CD4-positive, alpha-beta memory T cell (primary cell): Measurements from ENCODE around the gene CAPN7. TPM values are rescaled to one million over a fixed set of nuclear protein-coding genes. Genes with fewer than 3 reads are reported as not detected.

Experiments used
- CTCF ChIA-PET: fragments of 350-600 bp; sonication (Branson Sonifier 250); formaldehyde crosslinking; loops from one replicate; lab custom pipeline; 2021; ENCODE audit warnings: inconsistent platforms; ENCODE audit not compliant: partially characterized antibody; lab: Charles Lee
- POLR2A ChIA-PET: fragments of 350-600 bp; sonication (Branson Sonifier 250); formaldehyde crosslinking; loops from one replicate; lab custom pipeline; 2021; ENCODE audit not compliant: partially characterized antibody; lab: Charles Lee
- DNase-seq, 5 donors: peaks; one replicate each; pipeline versions ENCODE4 v3.0.0 to v3.0.0-alpha.2; 2020 to 2022; ENCODE audit warnings: mixed read lengths in 1 of 5
- H3K27ac ChIP-seq: one replicate; pipeline ENCODE4 v1.7.0; 2013; ENCODE audit warnings: low read depth, low read length
- H3K27me3 ChIP-seq: 2 replicates; pipeline ENCODE4 v1.7.0; 2013; ENCODE audit warnings: mild to moderate bottlenecking, low read length, moderate library complexity; ENCODE audit not compliant: insufficient read depth
- H3K36me3 ChIP-seq: 2 replicates; pipeline ENCODE4 v1.7.0; 2013; ENCODE audit warnings: mild to moderate bottlenecking, low read length, moderate library complexity; ENCODE audit not compliant: insufficient read depth
- H3K4me1 ChIP-seq: 2 replicates; pipeline ENCODE4 v1.7.0; 2013; ENCODE audit warnings: mild to moderate bottlenecking, low read length, moderate library complexity; ENCODE audit not compliant: insufficient read depth
- H3K4me3 ChIP-seq, 2 donors: one replicate each; pipeline ENCODE4 v1.7.0; 2013; ENCODE audit warnings: low read length in 2 of 2, mild to moderate bottlenecking in 1 of 2
- H3K9me3 ChIP-seq, 2 donors: one replicate each; pipeline ENCODE4 v1.7.0; 2013; ENCODE audit warnings: low read length in 2 of 2, control low read depth in 1 of 2; ENCODE audit not compliant: control insufficient read depth in 1 of 2
- H3K27ac Mint-ChIP-seq, 7 donors: one replicate each; pipeline ENCODE4 v1.8.0; 2020 to 2021; ENCODE audit warnings: mixed read lengths in 7 of 7, mild to moderate bottlenecking in 6 of 7, inconsistent platforms in 3 of 7, moderate library complexity in 3 of 7
- H3K27me3 Mint-ChIP-seq, 2 donors: one replicate each; pipeline ENCODE4 v1.8.0; 2020 to 2021; ENCODE audit warnings: mixed read lengths in 2 of 2
- H3K36me3 Mint-ChIP-seq, 2 donors: one replicate each; pipeline ENCODE4 v1.8.0; 2020 to 2021; ENCODE audit warnings: mixed read lengths in 2 of 2, inconsistent platforms in 1 of 2, mild to moderate bottlenecking in 1 of 2
- H3K4me1 Mint-ChIP-seq, 4 donors: one replicate each; pipeline ENCODE4 v1.8.0; 2020 to 2021; ENCODE audit warnings: mixed read lengths in 4 of 4, mild to moderate bottlenecking in 1 of 4
- H3K4me3 Mint-ChIP-seq, 8 donors: one replicate each; pipeline ENCODE4 v1.8.0; 2020 to 2021; ENCODE audit warnings: mixed read lengths in 8 of 8, mild to moderate bottlenecking in 7 of 8, moderate library complexity in 6 of 8, inconsistent platforms in 3 of 8
- H3K9me3 Mint-ChIP-seq, 8 donors: one replicate each; pipeline ENCODE4 v1.8.0; 2020 to 2021; ENCODE audit warnings: mixed read lengths in 8 of 8, mild to moderate bottlenecking in 5 of 8, inconsistent platforms in 3 of 8, moderate library complexity in 1 of 8
- intact Hi-C: fragments of 100-400 bp; cut with micrococcal nuclease; formaldehyde crosslinking; loops from one replicate; pipeline ENCODE4 v1.15.1; 2023
- polyA plus RNA-seq, 2 donors: library from polyadenylated mRNA; unstranded; fragments of 300-500 nt; fragmentation: Illumina TruSeq; gene quantifications; one replicate each; pipeline ENCODE4 v1.2.3, GENCODE V29; 2021
- total RNA-seq, 2 experiments: library from RNA; stranded (reverse); gene quantifications; one replicate each; pipeline ENCODE4 v1.2.3, GENCODE V29; 2021

Gene CAPN7
- total and polyA plus RNA-seq, 4 experiments from 2014 or later, result 18.9 to 103 (median 59.6) TPM

GRCh38 chr3:15277861-15278500 is 71.9 kb downstream of the CAPN7 start:
- H3K36me3 Mint-ChIP-seq, result peaks cover 17 to 23% of the 10 kb centered on the region in 2 donors
- peaks cover 59 to 98% (median 88%) of the 10 kb centered on the region in 4 donors for H3K4me1 Mint-ChIP-seq
- no peak overlapping the region for H3K4me3 Mint-ChIP-seq
- DNase-seq, result peak in 1 of 5 donors; percentile 4
- peak overlapping the region; percentile 9 to 87 (median 67) for H3K27ac Mint-ChIP-seq
- ChIA-PET POLR2A (interaction anchor here (0.6 to 2.4 kb wide), 2 partner anchors 9 to 23 kb away, joined by 3 to 17 read pairs; no protein-coding TSS in a partner anchor), CTCF (interaction anchor here (1.1 to 5.6 kb wide), 2 partner anchors 11 to 14 kb away, joined by 3 to 35 read pairs; no protein-coding TSS in a partner anchor)
- Histone ChIP-seq H3K27ac (no peak overlapping the region), H3K36me3 (no peaks in the 10 kb centered on the region), H3K4me3 (no peak overlapping the region), H3K9me3 (no peaks in the 10 kb centered on the region), H3K4me1 (peaks cover 94% of the 10 kb centered on the region), H3K27me3 (no peaks in the 10 kb centered on the region)
- H3K9me3 Mint-ChIP-seq, result no peaks in the 10 kb centered on the region
- intact Hi-C loops, result no loop called here
- H3K27me3 Mint-ChIP-seq, result no peaks in the 10 kb centered on the region

- Mint-ChIP-seq H3K9me3 (no peaks in the 10 kb centered on the region), H3K27ac (peak overlapping the region in 5 of 7 donors; percentile 5 to 72 (median 65)), H3K4me1 (peaks cover 58 to 98% (median 89%) of the 10 kb centered on the region in 4 donors), H3K27me3 (no peaks in the 10 kb centered on the region), H3K4me3 (peak overlapping the region in 3 of 8 donors; percentile 4 to 62 (median 35)), H3K36me3 (peaks cover 16 to 28% of the 10 kb centered on the region in 2 donors)
- no peaks in the 10 kb centered on the region for H3K36me3 ChIP-seq
- ChIA-PET CTCF (interaction anchor here (1.1 to 5.6 kb wide), 5 partner anchors 9 to 100 kb away, joined by 3 to 35 read pairs (median 4); partner anchors contain the start of gene SH3BP5), POLR2A (interaction anchor here (0.9 to 1.8 kb wide), 4 partner anchors 10 to 21 kb away, joined by 3 to 5 read pairs (median 4); no protein-coding TSS in a partner anchor)
- H3K9me3 ChIP-seq, result no peaks in the 10 kb centered on the region
- no peak overlapping the region for H3K4me3 ChIP-seq
- H3K4me1 ChIP-seq, result peaks cover 95% of the 10 kb centered on the region
- no peaks in the 10 kb centered on the region for H3K27me3 ChIP-seq
- H3K27ac ChIP-seq, result no peak overlapping the region
- intact Hi-C loops, result no loop called here
- peak in 1 of 5 donors; percentile 6 for DNase-seq
Measured at GRCh38 chr3:15279205-15279604, 73.2 kb downstream of the CAPN7 start.

GRCh38 chr3:15279671-15280402 is 73.8 kb downstream of the CAPN7 start:
- H3K27ac Mint-ChIP-seq, result peak overlapping the region in 5 of 7 donors; percentile 5 to 83 (median 67)
- H3K4me1 Mint-ChIP-seq, result peaks cover 61 to 98% (median 88%) of the 10 kb centered on the region in 4 donors
- H3K9me3 Mint-ChIP-seq, result no peaks in the 10 kb centered on the region
- intact Hi-C loops, result no loop called here
- ChIA-PET POLR2A (interaction anchor here (0.9 to 1.8 kb wide), 6 partner anchors 9 to 31 kb away, joined by 3 to 5 read pairs (median 3); no protein-coding TSS in a partner anchor), CTCF (interaction anchor here (0.8 to 5.6 kb wide), 7 partner anchors 10 to 99 kb away, joined by 3 to 35 read pairs (median 4); partner anchors contain the start of gene SH3BP5)
- Histone ChIP-seq H3K36me3 (no peaks in the 10 kb centered on the region), H3K27ac (no peak overlapping the region), H3K9me3 (no peaks in the 10 kb centered on the region), H3K4me3 (no peak overlapping the region), H3K4me1 (peaks cover 95% of the 10 kb centered on the region), H3K27me3 (no peaks in the 10 kb centered on the region)
- H3K27me3 Mint-ChIP-seq, result no peaks in the 10 kb centered on the region
- H3K36me3 Mint-ChIP-seq, result peaks cover 18 to 29% of the 10 kb centered on the region in 2 donors
- DNase-seq, result peak in 1 of 5 donors; percentile 13
- peak overlapping the region in 5 of 8 donors; percentile 4 to 62 (median 40) for H3K4me3 Mint-ChIP-seq

- DNase-seq, result peak in 1 of 5 donors; percentile 10
- H3K4me1 Mint-ChIP-seq, result peaks cover 60 to 98% (median 88%) of the 10 kb centered on the region in 4 donors
- Histone ChIP-seq H3K27ac (no peak overlapping the region), H3K27me3 (no peaks in the 10 kb centered on the region), H3K4me1 (peaks cover 95% of the 10 kb centered on the region), H3K9me3 (no peaks in the 10 kb centered on the region), H3K36me3 (no peaks in the 10 kb centered on the region), H3K4me3 (no peak overlapping the region)
- intact Hi-C loops, result no loop called here
- peak overlapping the region in 7 of 8 donors; percentile 28 to 68 (median 58) for H3K4me3 Mint-ChIP-seq
- peaks cover 24 to 26% of the 10 kb centered on the region in 2 donors for H3K36me3 Mint-ChIP-seq
- CTCF ChIA-PET, result interaction anchor here (0.7 to 5.6 kb wide), 7 partner anchors 9 to 99 kb away, joined by 3 to 35 read pairs (median 3); partner anchors contain the start of gene SH3BP5
- no peaks in the 10 kb centered on the region for H3K27me3 Mint-ChIP-seq
- H3K27ac Mint-ChIP-seq, result peak overlapping the region in 6 of 7 donors; percentile 42 to 83 (median 63)
- POLR2A ChIA-PET, result interaction anchor here (0.9 to 2.4 kb wide), 5 partner anchors 8 to 40 kb away, joined by 3 to 10 read pairs (median 3); no protein-coding TSS in a partner anchor
- no peaks in the 10 kb centered on the region for H3K9me3 Mint-ChIP-seq
Measured at GRCh38 chr3:15280853-15281532, 74.9 kb downstream of the CAPN7 start.

- POLR2A ChIA-PET, result interaction anchor here (0.6 to 2.4 kb wide), 2 partner anchors 11 to 39 kb away, joined by 3 to 10 read pairs; no protein-coding TSS in a partner anchor
Measured at GRCh38 chr3:15281817-15282216, 75.8 kb downstream of the CAPN7 start.

GRCh38 chr3:15283702-15284101 is 77.7 kb downstream of the CAPN7 start:
- Mint-ChIP-seq H3K36me3 (peaks cover 32 to 43% of the 10 kb centered on the region in 2 donors), H3K9me3 (no peaks in the 10 kb centered on the region), H3K4me1 (peaks cover 55 to 100% (median 90%) of the 10 kb centered on the region in 4 donors), H3K27ac (peak overlapping the region; percentile 42 to 84 (median 70)), H3K27me3 (no peaks in the 10 kb centered on the region), H3K4me3 (peak overlapping the region in 6 of 8 donors; percentile 20 to 61 (median 38))
- peak in 1 of 5 donors; percentile 13 for DNase-seq
- POLR2A ChIA-PET, result interaction anchor here (0.8 to 1.5 kb wide), 5 partner anchors 8 to 21 kb away, joined by 3 to 4 read pairs (median 3); no protein-coding TSS in a partner anchor
- intact Hi-C loops, result no loop called here
- Histone ChIP-seq H3K4me1 (peaks cover 93% of the 10 kb centered on the region), H3K4me3 (no peak overlapping the region), H3K27ac (no peak overlapping the region), H3K27me3 (no peaks in the 10 kb centered on the region), H3K9me3 (no peaks in the 10 kb centered on the region), H3K36me3 (no peaks in the 10 kb centered on the region)
- CTCF ChIA-PET, result interaction anchor here (0.8 to 2.8 kb wide), 4 partner anchors 16 to 122 kb away, joined by 3 to 8 read pairs (median 3); partner anchors contain the start of gene SH3BP5

More at GRCh38 chr3:15281817-15282216, 75.8 kb downstream of the CAPN7 start:
- Mint-ChIP-seq H3K4me1 (peaks cover 53 to 100% (median 88%) of the 10 kb centered on the region in 4 donors), H3K27ac (peak overlapping the region in 1 of 7 donors; percentile 8), H3K4me3 (no peak overlapping the region), H3K36me3 (peaks cover 24 to 34% of the 10 kb centered on the region in 2 donors), H3K9me3 (no peaks in the 10 kb centered on the region), H3K27me3 (no peaks in the 10 kb centered on the region)
- CTCF ChIA-PET, result interaction anchor here (0.7 to 2.8 kb wide), 4 partner anchors 12 to 73 kb away, joined by 3 to 9 read pairs (median 6); partner anchors contain the start of gene SH3BP5
- Histone ChIP-seq H3K4me1 (peaks cover 93% of the 10 kb centered on the region), H3K36me3 (no peaks in the 10 kb centered on the region), H3K4me3 (no peak overlapping the region), H3K27ac (no peak overlapping the region), H3K9me3 (no peaks in the 10 kb centered on the region), H3K27me3 (no peaks in the 10 kb centered on the region)
- no peak for DNase-seq
- intact Hi-C loops, result no loop called here
